PFSK-1 (cell line): ENCODE measurements around the gene CD101.

Experiments used
- FOXP2 ChIP-seq: optimal IDR thresholded peaks from 2 replicates; pipeline ENCODE3; 2011; ENCODE audit warnings: borderline replicate concordance, control low read depth, inconsistent platforms; ENCODE audit not compliant: insufficient read depth; ENCODE audit errors: extremely low read length, extremely low read depth
- POLR2AphosphoS5 ChIP-seq: IDR thresholded peaks from 2 replicates; pipeline ENCODE4 v1.6.1; 2012; ENCODE audit warnings: low read depth, mild to moderate bottlenecking, control low read depth, low read length, moderate library complexity
- SIN3A ChIP-seq: IDR thresholded peaks from 2 replicates; pipeline ENCODE4 v1.6.1; 2012; ENCODE audit warnings: mild to moderate bottlenecking, low read length, moderate library complexity, borderline replicate concordance; ENCODE audit not compliant: insufficient read depth
- TAF1 ChIP-seq: IDR thresholded peaks from 2 replicates; pipeline ENCODE4 v1.6.1; 2012; ENCODE audit warnings: low read length, control low read depth, borderline replicate concordance; ENCODE audit not compliant: insufficient read depth
- TF ChIP-seq, protein P1 (sequence below), 2 experiments: IDR thresholded peaks; 2 replicates each; pipeline versions ENCODE4 v1.6.1 to v1.8.0; 2011 to 2012; ENCODE audit warnings: low read depth in 2 of 2, low read length in 2 of 2, control low read depth in 1 of 2, inconsistent platforms in 1 of 2, mild to moderate bottlenecking in 1 of 2, moderate library complexity in 1 of 2; ENCODE audit not compliant: insufficient read depth in 1 of 2

Gene CD101

GRCh38 chr1:117013309-117013858 is 11.8 kb downstream of the CD101 start:
- TF ChIP-seq, protein P1, sequence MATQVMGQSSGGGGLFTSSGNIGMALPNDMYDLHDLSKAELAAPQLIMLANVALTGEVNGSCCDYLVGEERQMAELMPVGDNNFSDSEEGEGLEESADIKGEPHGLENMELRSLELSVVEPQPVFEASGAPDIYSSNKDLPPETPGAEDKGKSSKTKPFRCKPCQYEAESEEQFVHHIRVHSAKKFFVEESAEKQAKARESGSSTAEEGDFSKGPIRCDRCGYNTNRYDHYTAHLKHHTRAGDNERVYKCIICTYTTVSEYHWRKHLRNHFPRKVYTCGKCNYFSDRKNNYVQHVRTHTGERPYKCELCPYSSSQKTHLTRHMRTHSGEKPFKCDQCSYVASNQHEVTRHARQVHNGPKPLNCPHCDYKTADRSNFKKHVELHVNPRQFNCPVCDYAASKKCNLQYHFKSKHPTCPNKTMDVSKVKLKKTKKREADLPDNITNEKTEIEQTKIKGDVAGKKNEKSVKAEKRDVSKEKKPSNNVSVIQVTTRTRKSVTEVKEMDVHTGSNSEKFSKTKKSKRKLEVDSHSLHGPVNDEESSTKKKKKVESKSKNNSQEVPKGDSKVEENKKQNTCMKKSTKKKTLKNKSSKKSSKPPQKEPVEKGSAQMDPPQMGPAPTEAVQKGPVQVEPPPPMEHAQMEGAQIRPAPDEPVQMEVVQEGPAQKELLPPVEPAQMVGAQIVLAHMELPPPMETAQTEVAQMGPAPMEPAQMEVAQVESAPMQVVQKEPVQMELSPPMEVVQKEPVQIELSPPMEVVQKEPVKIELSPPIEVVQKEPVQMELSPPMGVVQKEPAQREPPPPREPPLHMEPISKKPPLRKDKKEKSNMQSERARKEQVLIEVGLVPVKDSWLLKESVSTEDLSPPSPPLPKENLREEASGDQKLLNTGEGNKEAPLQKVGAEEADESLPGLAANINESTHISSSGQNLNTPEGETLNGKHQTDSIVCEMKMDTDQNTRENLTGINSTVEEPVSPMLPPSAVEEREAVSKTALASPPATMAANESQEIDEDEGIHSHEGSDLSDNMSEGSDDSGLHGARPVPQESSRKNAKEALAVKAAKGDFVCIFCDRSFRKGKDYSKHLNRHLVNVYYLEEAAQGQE (IDR thresholded peaks at IDR 0.05; ENCODE audit: insufficient read depth in 1 of 2, low read depth in 2 of 2, low read length in 2 of 2), result no peak
- TF ChIP-seq POLR2AphosphoS5 (no peak), FOXP2 (no peak), TAF1 (no peak), SIN3A (no peak)

- no peak for TF ChIP-seq TAF1
- TF ChIP-seq SIN3A, result no peak
- TF ChIP-seq POLR2AphosphoS5, result no peak
- TF ChIP-seq, protein P1 (IDR thresholded peaks at IDR 0.05; ENCODE audit: insufficient read depth in 1 of 2, low read depth in 2 of 2, low read length in 2 of 2), result no peak
- no peak for TF ChIP-seq FOXP2
Measured at GRCh38 chr1:117014209-117014608, 12.6 kb downstream of the CD101 start.

DNA sequence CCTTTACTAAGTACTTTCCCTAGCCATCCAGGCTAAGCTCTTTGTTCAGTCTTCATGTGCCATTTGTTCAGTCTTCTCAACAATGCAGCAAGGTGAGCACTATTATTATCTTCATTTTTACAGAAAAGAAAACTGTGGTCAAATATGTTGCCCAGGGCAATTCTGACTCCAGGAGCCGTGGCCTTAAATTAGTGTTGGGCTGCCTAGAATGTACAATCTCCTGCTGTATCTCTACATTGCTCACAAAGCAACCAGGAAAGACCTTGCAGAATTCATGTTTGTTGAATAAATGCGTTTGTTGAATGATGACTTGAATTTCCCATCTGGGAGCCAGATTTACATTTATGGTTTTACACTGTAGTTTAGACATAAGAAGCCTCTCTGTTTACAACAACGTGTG is 14.2 kb downstream of the CD101 start:
- TF ChIP-seq SIN3A, result no peak
- no peak for TF ChIP-seq FOXP2
- TF ChIP-seq POLR2AphosphoS5, result no peak
- TF ChIP-seq, protein P1 (IDR thresholded peaks at IDR 0.05; ENCODE audit: insufficient read depth in 1 of 2, low read depth in 2 of 2, low read length in 2 of 2), result no peak
- TF ChIP-seq TAF1, result no peak

- TF ChIP-seq TAF1 (no peak), SIN3A (no peak), POLR2AphosphoS5 (no peak), FOXP2 (no peak)
- TF ChIP-seq, protein P1 (IDR thresholded peaks at IDR 0.05; ENCODE audit: insufficient read depth in 1 of 2, low read depth in 2 of 2, low read length in 2 of 2), result no peak
Measured at GRCh38 chr1:117017062-117017461, 15.5 kb downstream of the CD101 start.
